SKM-1 (cell line): Measurements from ENCODE around the gene ZFP82.

Experiments used
- DNase-seq: peaks from one replicate; lab custom pipeline; 2025; ENCODE audit not compliant: unreplicated experiment; lab: John Stamatoyannopoulos, UW

Gene ZFP82

GRCh38 chr19:36373638-36374156, 44.7 kb downstream of the ZFP82 start:
- DNase-seq = no peak

- DNase-seq = no peak
Observed at GRCh38 chr19:36371886-36372285, 46.6 kb downstream of the ZFP82 start.

GRCh38 chr19:36363845-36364244, 54.6 kb downstream of the ZFP82 start:
- no peak for DNase-seq
